Astrocyte (in vitro differentiated cells and primary cell): ENCODE results near the gene TM9SF4. TPM values are rescaled to one million over a fixed set of nuclear protein-coding genes. Genes with fewer than 3 reads are reported as not detected.

ENCODE experiments used
- DNase-seq: peaks from one replicate; pipeline ENCODE4 v3.0.0-alpha.2; 2010; ENCODE audit warnings: low read depth
- FAIRE-seq: peaks from 2 replicates; lab custom pipeline; 2011; peaks lifted over from hg19 to GRCh38; lab: Jason Lieb, UNC
- H2AFZ ChIP-seq: 2 replicates; pipeline ENCODE4 v1.6.0; 2012; ENCODE audit warnings: low read depth, low read length, inconsistent platforms
- H3K27ac ChIP-seq: 2 replicates; pipeline ENCODE4 v1.5.1; 2011; ENCODE audit warnings: low read depth, low read length, inconsistent platforms
- H3K27me3 ChIP-seq: 2 replicates; pipeline ENCODE4 v1.6.0; 2011; ENCODE audit warnings: low read length, inconsistent platforms; ENCODE audit not compliant: insufficient read depth
- H3K36me3 ChIP-seq: 2 replicates; pipeline ENCODE4 v1.5.1; 2011; ENCODE audit warnings: low read length, inconsistent platforms; ENCODE audit not compliant: insufficient read depth
- H3K4me1 ChIP-seq: 2 replicates; pipeline ENCODE4 v1.5.1; 2011; ENCODE audit warnings: low read length, inconsistent platforms; ENCODE audit not compliant: insufficient read depth
- H3K4me2 ChIP-seq: 2 replicates; pipeline ENCODE4 v1.6.0; 2012; ENCODE audit warnings: low read length, inconsistent platforms
- H3K4me3 ChIP-seq: 2 replicates; pipeline ENCODE4 v1.5.1; 2011; ENCODE audit warnings: low read depth, mild to moderate bottlenecking, low read length, inconsistent platforms; ENCODE audit not compliant: insufficient read depth
- H3K79me2 ChIP-seq: 2 replicates; pipeline ENCODE4 v1.6.0; 2012; ENCODE audit warnings: mild to moderate bottlenecking, low read length, inconsistent platforms; ENCODE audit not compliant: insufficient read depth
- H3K9ac ChIP-seq: 2 replicates; pipeline ENCODE4 v1.6.0; 2012; ENCODE audit warnings: mild to moderate bottlenecking, low read length, inconsistent platforms
- H3K9me3 ChIP-seq: 2 replicates; pipeline ENCODE4 v1.5.1; 2012; ENCODE audit warnings: low read depth, mild to moderate bottlenecking, low read length, inconsistent platforms; ENCODE audit not compliant: insufficient read depth
- H4K20me1 ChIP-seq: 2 replicates; pipeline ENCODE4 v1.6.0; 2012; ENCODE audit warnings: low read length, inconsistent platforms; ENCODE audit not compliant: insufficient read depth
- H3K27ac Mint-ChIP-seq: one replicate; pipeline ENCODE4 v1.8.0; 2021; ENCODE audit warnings: mild to moderate bottlenecking, mixed read lengths; ENCODE audit not compliant: unreplicated experiment
- H3K27me3 Mint-ChIP-seq: one replicate; pipeline ENCODE4 v1.8.0; 2021; ENCODE audit warnings: low read depth, mixed read lengths; ENCODE audit not compliant: unreplicated experiment
- H3K36me3 Mint-ChIP-seq: one replicate; pipeline ENCODE4 v1.8.0; 2021; ENCODE audit warnings: low read depth, mixed read lengths; ENCODE audit not compliant: unreplicated experiment
- H3K4me1 Mint-ChIP-seq: one replicate; pipeline ENCODE4 v1.8.0; 2021; ENCODE audit warnings: low read depth, mixed read lengths; ENCODE audit not compliant: unreplicated experiment
- H3K4me3 Mint-ChIP-seq: one replicate; pipeline ENCODE4 v1.8.0; 2021; ENCODE audit warnings: mild to moderate bottlenecking, moderate library complexity, mixed read lengths; ENCODE audit not compliant: unreplicated experiment
- H3K9me3 Mint-ChIP-seq: one replicate; pipeline ENCODE4 v1.8.0; 2021; ENCODE audit warnings: mild to moderate bottlenecking, mixed read lengths; ENCODE audit not compliant: unreplicated experiment
- EZH2 ChIP-seq: IDR thresholded peaks from 2 replicates; pipeline ENCODE4 v1.6.1; 2012; ENCODE audit warnings: mild to moderate bottlenecking, low read length, inconsistent platforms; ENCODE audit not compliant: insufficient read depth
- total RNA-seq: library from RNA; stranded (reverse); gene quantifications from 2 replicates; pipeline ENCODE4 v1.2.1, GENCODE V29; 2021
- TF ChIP-seq, protein P1 (sequence below): IDR thresholded peaks from 2 replicates; pipeline ENCODE4 v1.5.1; 2011; ENCODE audit warnings: low read depth, mild to moderate bottlenecking, inconsistent platforms, low read length, moderate library complexity; ENCODE audit not compliant: insufficient read depth

The TM9SF4 gene
- total RNA-seq, 1 donor from 2014 or later: 64.0 TPM

DNA sequence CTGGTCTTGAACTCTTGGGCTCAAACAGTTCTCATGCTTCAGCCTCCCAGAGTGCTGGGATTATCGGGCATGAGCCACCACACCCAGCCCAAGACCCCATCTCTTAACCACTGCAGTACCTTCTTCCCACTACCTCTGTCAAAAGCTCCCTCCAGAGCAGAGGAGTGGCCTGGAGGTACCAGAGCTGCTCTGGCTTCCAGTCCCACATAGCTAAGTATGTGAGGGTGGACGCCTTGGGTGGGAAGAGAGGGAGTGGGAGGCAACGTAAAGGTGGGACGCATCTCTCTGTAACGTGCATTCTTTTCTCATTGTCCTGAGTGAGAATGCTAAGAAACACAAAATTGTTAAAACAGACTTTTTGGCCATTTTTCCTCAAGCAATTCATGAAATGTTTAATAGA lies 24.5 kb downstream of the TM9SF4 start:
- Histone ChIP-seq H3K79me2 (peaks cover 47% of the 10 kb centered on the region), H3K27me3 (no peaks in the 10 kb centered on the region), H3K4me1 (no peaks in the 10 kb centered on the region), H3K9ac (no peak overlapping the region), H3K27ac (no peak overlapping the region), H3K36me3 (peaks cover 7% of the 10 kb centered on the region), H3K4me2 (no peak overlapping the region), H2AFZ (no peak overlapping the region), H4K20me1 (peaks cover 68% of the 10 kb centered on the region), H3K4me3 (no peak overlapping the region), H3K9me3 (no peaks in the 10 kb centered on the region)
- TF ChIP-seq EZH2: no peak
- TF ChIP-seq, protein P1, sequence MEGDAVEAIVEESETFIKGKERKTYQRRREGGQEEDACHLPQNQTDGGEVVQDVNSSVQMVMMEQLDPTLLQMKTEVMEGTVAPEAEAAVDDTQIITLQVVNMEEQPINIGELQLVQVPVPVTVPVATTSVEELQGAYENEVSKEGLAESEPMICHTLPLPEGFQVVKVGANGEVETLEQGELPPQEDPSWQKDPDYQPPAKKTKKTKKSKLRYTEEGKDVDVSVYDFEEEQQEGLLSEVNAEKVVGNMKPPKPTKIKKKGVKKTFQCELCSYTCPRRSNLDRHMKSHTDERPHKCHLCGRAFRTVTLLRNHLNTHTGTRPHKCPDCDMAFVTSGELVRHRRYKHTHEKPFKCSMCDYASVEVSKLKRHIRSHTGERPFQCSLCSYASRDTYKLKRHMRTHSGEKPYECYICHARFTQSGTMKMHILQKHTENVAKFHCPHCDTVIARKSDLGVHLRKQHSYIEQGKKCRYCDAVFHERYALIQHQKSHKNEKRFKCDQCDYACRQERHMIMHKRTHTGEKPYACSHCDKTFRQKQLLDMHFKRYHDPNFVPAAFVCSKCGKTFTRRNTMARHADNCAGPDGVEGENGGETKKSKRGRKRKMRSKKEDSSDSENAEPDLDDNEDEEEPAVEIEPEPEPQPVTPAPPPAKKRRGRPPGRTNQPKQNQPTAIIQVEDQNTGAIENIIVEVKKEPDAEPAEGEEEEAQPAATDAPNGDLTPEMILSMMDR: no peak
- H3K4me3 Mint-ChIP-seq: no peak overlapping the region
- H3K36me3 Mint-ChIP-seq: peaks cover 10% of the 10 kb centered on the region
- H3K9me3 Mint-ChIP-seq: no peaks in the 10 kb centered on the region
- DNase-seq (no peak), FAIRE-seq (no peak)
- peaks cover 7% of the 10 kb centered on the region for H3K4me1 Mint-ChIP-seq
- no peaks in the 10 kb centered on the region for H3K27me3 Mint-ChIP-seq
- no peak overlapping the region for H3K27ac Mint-ChIP-seq

DNA sequence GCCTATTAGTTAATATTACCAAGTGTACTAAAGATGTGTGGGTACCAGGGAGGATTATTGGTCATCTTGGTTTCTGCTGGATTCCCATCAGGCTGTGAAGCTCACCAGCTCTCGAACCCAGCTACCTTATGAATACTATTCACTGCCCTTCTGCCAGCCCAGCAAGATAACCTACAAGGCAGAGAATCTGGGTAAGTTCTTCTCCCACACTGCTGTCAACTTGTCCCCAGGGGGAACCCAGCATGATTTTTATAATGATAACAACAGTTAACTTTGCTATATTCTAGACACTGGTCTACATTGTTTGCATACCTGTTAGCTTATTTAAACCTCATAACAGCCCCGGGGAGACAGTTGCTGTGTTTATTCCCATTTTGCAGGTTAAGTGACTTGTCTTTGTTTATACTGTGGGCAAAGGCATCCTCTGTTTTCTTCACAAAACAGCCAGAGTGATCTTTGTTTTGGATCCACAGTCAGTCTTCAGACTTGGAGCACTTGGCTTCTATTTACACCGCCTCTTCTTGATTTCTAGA lies 26.5 kb downstream of the TM9SF4 start:
- H3K36me3 ChIP-seq: peaks cover 16% of the 10 kb centered on the region
- H3K27ac Mint-ChIP-seq: no peak overlapping the region
- no peak overlapping the region for H3K4me3 ChIP-seq
- H3K27ac ChIP-seq: no peak overlapping the region
- H3K36me3 Mint-ChIP-seq: peaks cover 19% of the 10 kb centered on the region
- no peak overlapping the region for H3K9ac ChIP-seq
- no peak overlapping the region for H2AFZ ChIP-seq
- H3K9me3 ChIP-seq: no peaks in the 10 kb centered on the region
- H3K4me1 Mint-ChIP-seq: peaks cover 7% of the 10 kb centered on the region
- no peak for FAIRE-seq
- no peak for DNase-seq
- no peaks in the 10 kb centered on the region for H3K4me1 ChIP-seq
- H3K9me3 Mint-ChIP-seq: no peaks in the 10 kb centered on the region
- no peak overlapping the region for H3K4me2 ChIP-seq
- no peak overlapping the region for H3K4me3 Mint-ChIP-seq
- H4K20me1 ChIP-seq: peaks cover 67% of the 10 kb centered on the region
- TF ChIP-seq EZH2: no peak
- TF ChIP-seq, protein P1: no peak
- H3K27me3 ChIP-seq: no peaks in the 10 kb centered on the region
- H3K27me3 Mint-ChIP-seq: no peaks in the 10 kb centered on the region
- H3K79me2 ChIP-seq: peaks cover 27% of the 10 kb centered on the region

DNA sequence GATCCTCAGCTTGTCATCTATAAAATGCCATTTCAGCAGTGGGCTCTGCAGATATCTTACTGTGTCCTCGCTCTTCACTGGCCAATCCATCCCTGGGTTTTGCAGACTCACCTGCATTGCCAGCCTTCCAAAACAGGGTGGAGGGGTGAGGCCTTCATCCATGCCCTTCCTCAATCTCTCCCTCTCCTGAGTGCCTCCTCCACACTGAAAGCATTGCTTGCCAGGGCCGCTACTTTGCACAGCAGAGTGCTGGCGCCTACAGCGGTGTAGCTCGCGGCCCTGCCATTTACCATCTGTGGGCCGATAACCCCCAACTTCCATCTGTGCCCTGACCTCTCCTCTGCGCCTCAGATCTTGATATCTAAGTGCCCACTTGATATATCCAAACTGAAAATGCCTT lies 29.4 kb downstream of the TM9SF4 start:
- peaks cover 7% of the 10 kb centered on the region for H3K4me1 Mint-ChIP-seq
- Histone ChIP-seq H3K4me1 (no peaks in the 10 kb centered on the region), H3K27me3 (no peaks in the 10 kb centered on the region), H3K9ac (no peak overlapping the region), H3K36me3 (peaks cover 34% of the 10 kb centered on the region), H4K20me1 (peaks cover 38% of the 10 kb centered on the region), H3K4me2 (no peak overlapping the region), H3K79me2 (no peaks in the 10 kb centered on the region), H2AFZ (no peak overlapping the region), H3K9me3 (no peaks in the 10 kb centered on the region), H3K27ac (no peak overlapping the region), H3K4me3 (no peak overlapping the region)
- no peak overlapping the region for H3K4me3 Mint-ChIP-seq
- no peak for TF ChIP-seq EZH2
- TF ChIP-seq, protein P1: no peak
- DNase-seq: no peak
- no peaks in the 10 kb centered on the region for H3K9me3 Mint-ChIP-seq
- no peaks in the 10 kb centered on the region for H3K27me3 Mint-ChIP-seq
- no peak overlapping the region for H3K27ac Mint-ChIP-seq
- FAIRE-seq: no peak
- H3K36me3 Mint-ChIP-seq: peaks cover 36% of the 10 kb centered on the region
